ENCODE measurements around the gene PLCB4. TPM values are rescaled to one million over a fixed set of nuclear protein-coding genes. Genes with fewer than 3 reads are reported as not detected.

PLCB4 gene
- total and polyA plus RNA-seq, 12 donors = 0.26 to 8.5 (median 2.8) TPM

GRCh38 chr20:9140162-9140760 is 71.4 kb downstream of the PLCB4 start:
- Histone ChIP-seq H3K27ac (no peak overlapping the region), H3K27me3 (no peaks in the 10 kb centered on the region), H3K9me3 (replicated peaks in 1 of 3) (no peaks in the 10 kb centered on the region), H3K4me3 (no peak overlapping the region), H3K4me1 (replicated peaks in 1 of 2) (peaks cover 0 to 6% of the 10 kb centered on the region in 2 donors), H3K36me3 (replicated peaks in 1 of 2) (no peaks in the 10 kb centered on the region)
- TF ChIP-seq CTCF (IDR thresholded peaks at IDR 0.05) = no peak
- TF ChIP-seq POLR2A (IDR thresholded peaks at IDR 0.05) = no peak
- DNase-seq = no peak
- intact Hi-C loops (cut with DNase I) = no loop called here
- WGBS, 4 donors = 75 to 86% (median 83%) methylated on average over 8 of the region's 8 CpGs

GRCh38 chr20:9141070-9141469 is 72.2 kb downstream of the PLCB4 start:
- Histone ChIP-seq H3K9me3 (replicated peaks in 1 of 3) (no peaks in the 10 kb centered on the region), H3K4me3 (no peak overlapping the region), H3K27me3 (no peaks in the 10 kb centered on the region), H3K36me3 (replicated peaks in 1 of 2) (no peaks in the 10 kb centered on the region), H3K27ac (no peak overlapping the region), H3K4me1 (replicated peaks in 1 of 2) (peaks cover 0 to 6% of the 10 kb centered on the region in 2 donors)
- DNase-seq = no peak
- intact Hi-C loops (cut with DNase I) = no loop called here
- 64 to 76% (median 67%) methylated on average over 1 of the region's 1 CpG for WGBS, 4 donors
- TF ChIP-seq CTCF (IDR thresholded peaks at IDR 0.05) (no peak), POLR2A (IDR thresholded peaks at IDR 0.05) (no peak)

GRCh38 chr20:9141921-9142320 is 73.0 kb downstream of the PLCB4 start:
- no peaks in the 10 kb centered on the region for H3K36me3 ChIP-seq (replicated peaks in 1 of 2)
- no peaks in the 10 kb centered on the region for H3K9me3 ChIP-seq (replicated peaks in 1 of 3)
- H3K4me1 ChIP-seq (replicated peaks in 1 of 2) = peaks cover 0 to 6% of the 10 kb centered on the region in 2 donors
- intact Hi-C loops (cut with DNase I) = no loop called here
- no peak overlapping the region for H3K27ac ChIP-seq
- no peak for TF ChIP-seq POLR2A (IDR thresholded peaks at IDR 0.05)
- no peak for TF ChIP-seq CTCF (IDR thresholded peaks at IDR 0.05)
- H3K4me3 ChIP-seq = no peak overlapping the region
- DNase-seq = no peak
- no peaks in the 10 kb centered on the region for H3K27me3 ChIP-seq

GRCh38 chr20:9142809-9143208 is 73.9 kb downstream of the PLCB4 start:
- no peaks in the 10 kb centered on the region for H3K27me3 ChIP-seq
- peaks cover 0 to 6% of the 10 kb centered on the region in 2 donors for H3K4me1 ChIP-seq (replicated peaks in 1 of 2)
- intact Hi-C loops (cut with DNase I) = no loop called here
- H3K4me3 ChIP-seq = no peak overlapping the region
- no peak overlapping the region for H3K27ac ChIP-seq
- DNase-seq = no peak
- no peaks in the 10 kb centered on the region for H3K9me3 ChIP-seq (replicated peaks in 1 of 3)
- TF ChIP-seq CTCF (IDR thresholded peaks at IDR 0.05) (no peak), POLR2A (IDR thresholded peaks at IDR 0.05) (no peak)
- 70 to 89% (median 79%) methylated on average over 3 of the region's 3 CpGs for WGBS, 4 donors
- no peaks in the 10 kb centered on the region for H3K36me3 ChIP-seq (replicated peaks in 1 of 2)

Measured in adrenal gland (tissue), 12 donors.